A549 (cell line): Measurements from ENCODE around the gene PRR5L.

Source experiments
- CBX8 ChIP-seq: fragments of 200-600 bp; sonication (generic); IDR thresholded peaks from 2 replicates; pipeline ENCODE4 v1.6.1; 2016
- CTCF ChIP-seq: fragments of >200 bp; sonication (Bioruptor Twin); formaldehyde crosslinking; IDR thresholded peaks from 3 replicates; pipeline ENCODE4 v1.5.1; 2016
- EHF ChIP-seq: fragments of 250-450 bp; sonication (Bioruptor Pico); IDR thresholded peaks from 2 replicates; pipeline ENCODE4 v1.5.0; 2020; ENCODE audit warnings: mild to moderate bottlenecking
- EHMT2 ChIP-seq: fragments of 200-600 bp; sonication (generic); IDR thresholded peaks from 2 replicates; pipeline ENCODE4 v1.6.1; 2016; ENCODE audit warnings: antibody characterized with exemption, low read depth, mild to moderate bottlenecking, moderate library complexity
- NR3C1 ChIP-seq: fragments of >200 bp; sonication (Bioruptor Twin); formaldehyde crosslinking; IDR thresholded peaks from 3 replicates; pipeline ENCODE4 v1.6.1; 2017
- PBX3 ChIP-seq: IDR thresholded peaks from 2 replicates; pipeline ENCODE4 v1.6.1; 2012
- POLR2A ChIP-seq: IDR thresholded peaks from 2 replicates; pipeline ENCODE4 v1.6.1; 2012; ENCODE audit warnings: mild to moderate bottlenecking, low read length
- RCOR1 ChIP-seq: fragments of 150-350 bp; IDR thresholded peaks from 2 replicates; pipeline ENCODE4 v1.6.1; 2014; ENCODE audit warnings: antibody characterized with exemption, low read length, low read depth
- RNF2 ChIP-seq: fragments of 200-600 bp; sonication (generic); IDR thresholded peaks from 2 replicates; pipeline ENCODE4 v1.6.1; 2016; ENCODE audit warnings: low read depth, mild to moderate bottlenecking, antibody characterized with exemption, moderate library complexity, borderline replicate concordance
- ZNF302 ChIP-seq: fragments of 250-450 bp; sonication (Bioruptor Pico); IDR thresholded peaks from 2 replicates; pipeline ENCODE4 v1.9.0; 2021; ENCODE audit warnings: inconsistent platforms, mild to moderate bottlenecking, moderate library complexity

GRCh38 chr11:36363361-36364268, 67.5 kb downstream of the PRR5L start:
- TF ChIP-seq CTCF, result no peak
- no peak for TF ChIP-seq RNF2
- no peak for TF ChIP-seq ZNF302 (CRISPR knock-in tag)
- no peak for TF ChIP-seq RCOR1
- no peak for TF ChIP-seq PBX3
- TF ChIP-seq CBX8, result no peak
- no peak for TF ChIP-seq EHMT2
- TF ChIP-seq POLR2A, result no peak
- TF ChIP-seq NR3C1, result no peak
- TF ChIP-seq EHF (CRISPR knock-in tag), result no peak
